Measurements from ENCODE around the gene TMEM30A.

TMEM30A gene

GRCh38 chr6:75244063-75244584 is 40.5 kb downstream of the TMEM30A start:
- H3K4me3 ChIP-seq (ENCODE audit: low read length), result peak overlapping the region; percentile 93
- DNase-seq, result peak; percentile 12
- H3K9ac ChIP-seq (ENCODE audit: low read length), result peak overlapping the region; percentile 92

GRCh38 chr6:75243333-75244062 is 41.1 kb downstream of the TMEM30A start, which contains the start of gene COX7A2:
COX7A2 (minus strand) TSS chr6:75243801; CDS start chr6:75243734, 67 bp downstream.
- TF ChIP-seq EZH2 (optimal IDR thresholded peaks at IDR 0.05; ENCODE audit: low read depth, low read length) (no peak), CTCF (IDR thresholded peaks at IDR 0.05; ENCODE audit: low read length) (no peak), EZH2phosphoT487 (IDR thresholded peaks at IDR 0.05; ENCODE audit: low read length) (no peak)
- peak within 1 kb of the TSS; percentile 93 for H3K27ac ChIP-seq (ENCODE audit: low read length)
- peaks cover 4% of the 10 kb centered on the region; the same call in 1 of the 2 replicates for H3K4me1 ChIP-seq (ENCODE audit: low read length)
- no peaks in the 10 kb centered on the region for H3K27me3 ChIP-seq (replicated peaks; ENCODE audit: insufficient read depth, low read length)
- peak; percentile 97 for DNase-seq
- peaks cover 9% of the 10 kb centered on the region for H3F3A ChIP-seq (ENCODE audit: insufficient read depth, low read length)
- peaks cover 43% of the 10 kb centered on the region for H3K79me2 ChIP-seq (ENCODE audit: low read length)
- H3K4me3 ChIP-seq (ENCODE audit: low read length), result peak within 1 kb of the TSS; percentile 93
- H3K4me2 ChIP-seq (ENCODE audit: low read depth, low read length), result peak within 1 kb of the TSS; percentile 97
- no peaks in the 10 kb centered on the region; the same call in none of the 2 replicates for H3K36me3 ChIP-seq (replicated peaks; ENCODE audit: insufficient read depth, low read length)
- H3K9ac ChIP-seq (ENCODE audit: low read length), result peak within 1 kb of the TSS; percentile 92
- no peaks in the 10 kb centered on the region for H4K20me1 ChIP-seq (ENCODE audit: insufficient read depth, low read length)
- H3K9me2 ChIP-seq (replicated peaks; ENCODE audit: insufficient read depth, low read length), result no peaks in the 10 kb centered on the region
- H2AFZ ChIP-seq (ENCODE audit: low read length), result peak within 1 kb of the TSS; percentile 93
- H3K9me3 ChIP-seq (replicated peaks; ENCODE audit: insufficient read depth, low read length), result no peaks in the 10 kb centered on the region

More at GRCh38 chr6:75244063-75244584, 40.5 kb downstream of the TMEM30A start:
- Histone ChIP-seq H3K4me2 (ENCODE audit: low read depth, low read length) (peak overlapping the region; percentile 97), H3K4me1 (ENCODE audit: low read length) (peaks cover 4% of the 10 kb centered on the region; the same call in 1 of the 2 replicates), H3K9me2 (replicated peaks; ENCODE audit: insufficient read depth, low read length) (no peaks in the 10 kb centered on the region), H3K79me2 (ENCODE audit: low read length) (peaks cover 43% of the 10 kb centered on the region), H3F3A (ENCODE audit: insufficient read depth, low read length) (peaks cover 9% of the 10 kb centered on the region), H3K9me3 (replicated peaks; ENCODE audit: insufficient read depth, low read length) (no peaks in the 10 kb centered on the region), H4K20me1 (ENCODE audit: insufficient read depth, low read length) (no peaks in the 10 kb centered on the region), H3K27ac (ENCODE audit: low read length) (peak overlapping the region; percentile 93; the same call in 1 of the 2 replicates), H3K27me3 (replicated peaks; ENCODE audit: insufficient read depth, low read length) (no peaks in the 10 kb centered on the region), H2AFZ (ENCODE audit: low read length) (peak overlapping the region; percentile 93), H3K36me3 (replicated peaks; ENCODE audit: insufficient read depth, low read length) (no peaks in the 10 kb centered on the region; the same call in none of the 2 replicates)
- TF ChIP-seq CTCF (IDR thresholded peaks at IDR 0.05; ENCODE audit: low read length), result no peak
- no peak for TF ChIP-seq EZH2 (optimal IDR thresholded peaks at IDR 0.05; ENCODE audit: low read depth, low read length)
- TF ChIP-seq EZH2phosphoT487 (IDR thresholded peaks at IDR 0.05; ENCODE audit: low read length), result no peak

GRCh38 chr6:75236630-75237029 is 48.0 kb downstream of the TMEM30A start:
- Histone ChIP-seq H3K4me3 (ENCODE audit: low read length) (no peak overlapping the region), H3K27me3 (replicated peaks; ENCODE audit: insufficient read depth, low read length) (no peaks in the 10 kb centered on the region), H3K9ac (ENCODE audit: low read length) (no peak overlapping the region), H3K27ac (ENCODE audit: low read length) (no peak overlapping the region), H3K9me3 (replicated peaks; ENCODE audit: insufficient read depth, low read length) (no peaks in the 10 kb centered on the region), H4K20me1 (ENCODE audit: insufficient read depth, low read length) (no peaks in the 10 kb centered on the region), H3K79me2 (ENCODE audit: low read length) (peaks cover 23% of the 10 kb centered on the region), H3K9me2 (replicated peaks; ENCODE audit: insufficient read depth, low read length) (no peaks in the 10 kb centered on the region), H2AFZ (ENCODE audit: low read length) (no peak overlapping the region), H3K4me1 (ENCODE audit: low read length) (no peaks in the 10 kb centered on the region), H3K4me2 (ENCODE audit: low read depth, low read length) (no peak overlapping the region), H3K36me3 (replicated peaks; ENCODE audit: insufficient read depth, low read length) (no peaks in the 10 kb centered on the region; the same call in none of the 2 replicates), H3F3A (ENCODE audit: insufficient read depth, low read length) (peaks cover 4% of the 10 kb centered on the region)
- TF ChIP-seq EZH2 (optimal IDR thresholded peaks at IDR 0.05; ENCODE audit: low read depth, low read length), result no peak
- TF ChIP-seq EZH2phosphoT487 (IDR thresholded peaks at IDR 0.05; ENCODE audit: low read length), result no peak
- TF ChIP-seq CTCF (IDR thresholded peaks at IDR 0.05; ENCODE audit: low read length), result no peak
- no peak for DNase-seq

Data from MM.1S (cell line).